Measurements from ENCODE around the gene DNAH10.

GRCh38 chr12:123713823-123714585, 48.1 kb upstream of the DNAH10 start:
- TF ChIP-seq POLR2AphosphoS5 (IDR thresholded peaks at IDR 0.05; ENCODE audit: low read depth, low read length) (no peak), CTCF (IDR thresholded peaks at IDR 0.05) (no peak), REST (IDR thresholded peaks at IDR 0.05; ENCODE audit: insufficient read depth in 1 of 2, low read depth in 2 of 2, low read length in 1 of 2) (no peak), TCF7L2 (IDR thresholded peaks at IDR 0.05; ENCODE audit: low read depth, low read length) (no peak), SIN3A (IDR thresholded peaks at IDR 0.05; ENCODE audit: borderline replicate concordance, insufficient read depth, low read depth, low read length) (no peak)
